IPS DF 6.9 (cell line): Measurements from ENCODE around the gene GATA6.
A peak's percentile ranks its signal among the peaks of the same experiment; 100 is the strongest.

Experiments used
- DNase-seq: peaks from one replicate; pipeline ENCODE4 v3.0.0-alpha.2; 2013; ENCODE audit warnings: low read depth, low spot score
- H3K27ac ChIP-seq: one replicate; pipeline ENCODE4 v1.5.1; 2013; ENCODE audit warnings: low read length, control low read depth
- H3K27me3 ChIP-seq: 2 replicates; pipeline ENCODE4 v1.6.1; 2013; ENCODE audit warnings: mild to moderate bottlenecking, low read length; ENCODE audit not compliant: control insufficient read depth, insufficient read depth
- H3K36me3 ChIP-seq: 2 replicates; pipeline ENCODE4 v1.6.1; 2013; ENCODE audit warnings: low read length; ENCODE audit not compliant: control insufficient read depth, insufficient read depth
- H3K4me1 ChIP-seq: 2 replicates; pipeline ENCODE4 v1.6.1; 2013; ENCODE audit warnings: low read length; ENCODE audit not compliant: control insufficient read depth, insufficient read depth
- H3K4me3 ChIP-seq: 2 replicates; pipeline ENCODE4 v1.5.1; 2013; ENCODE audit warnings: mild to moderate bottlenecking, low read length
- H3K9me3 ChIP-seq: 2 replicates; pipeline ENCODE4 v1.6.1; 2013; ENCODE audit warnings: low read length, inconsistent platforms; ENCODE audit not compliant: control insufficient read depth, insufficient read depth
- WGBS: extraction: QIAGEN DNeasy Blood & Tissue Kit; methylation state at CpG from one replicate; pipeline ENCODE4 v1.1.7; 2013; ENCODE audit warnings: mixed read lengths, missing lambda C conversion rate; ENCODE audit not compliant: insufficient read length, insufficient coverage; 5-methylcytosine and 5-hydroxymethylcytosine counted together

Gene GATA6

DNA sequence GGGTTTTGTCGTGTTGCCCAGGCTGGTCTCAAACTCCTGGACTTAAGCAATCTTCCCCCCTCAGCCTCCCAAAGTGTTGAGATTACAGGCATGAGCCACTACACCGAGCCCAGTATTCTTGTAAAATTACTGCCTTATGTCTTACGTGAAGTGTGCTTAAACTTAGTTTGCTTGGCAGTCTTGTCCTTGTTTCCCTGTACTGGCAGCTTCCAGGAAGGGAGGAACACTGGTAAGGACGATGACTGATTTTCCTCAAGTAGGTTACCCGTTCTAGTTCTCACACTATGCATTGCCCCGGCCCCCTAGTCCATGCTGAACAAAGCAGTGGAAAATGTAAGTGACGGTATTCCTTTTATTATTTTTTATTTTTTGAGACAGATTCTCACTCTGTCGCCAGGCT is 19.7 kb upstream of the GATA6 start:
- Histone ChIP-seq H3K4me3 (no peak overlapping the region), H3K36me3 (no peaks in the 10 kb centered on the region), H3K27me3 (no peaks in the 10 kb centered on the region), H3K27ac (no peak overlapping the region), H3K9me3 (no peaks in the 10 kb centered on the region; the same call in 1 of the 2 replicates), H3K4me1 (no peaks in the 10 kb centered on the region)
- DNase-seq: no peak
- no CpG with 5 or more reads among the region's 8 CpGs for WGBS

DNA sequence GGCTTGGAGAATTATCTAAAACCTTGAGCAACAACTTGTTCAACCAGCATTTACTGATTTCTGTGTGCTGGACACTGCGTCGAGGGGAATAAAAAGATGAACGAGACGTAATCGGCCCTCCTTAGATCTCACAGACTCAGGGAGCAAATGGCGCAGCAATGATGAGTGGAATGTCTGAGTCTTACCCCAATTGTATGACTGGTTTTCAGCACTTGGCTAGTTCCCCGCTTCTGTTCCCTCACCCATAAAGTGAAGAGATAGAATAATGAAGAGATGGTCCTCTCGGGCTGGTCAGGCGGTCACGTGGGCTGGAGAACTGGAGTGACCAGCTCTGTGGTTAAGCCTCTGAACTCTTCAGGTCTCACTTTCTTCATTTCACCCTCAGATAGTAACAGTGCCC is 17.3 kb upstream of the GATA6 start:
- no peak for DNase-seq
- Histone ChIP-seq H3K27me3 (no peaks in the 10 kb centered on the region), H3K36me3 (no peaks in the 10 kb centered on the region)

DNA sequence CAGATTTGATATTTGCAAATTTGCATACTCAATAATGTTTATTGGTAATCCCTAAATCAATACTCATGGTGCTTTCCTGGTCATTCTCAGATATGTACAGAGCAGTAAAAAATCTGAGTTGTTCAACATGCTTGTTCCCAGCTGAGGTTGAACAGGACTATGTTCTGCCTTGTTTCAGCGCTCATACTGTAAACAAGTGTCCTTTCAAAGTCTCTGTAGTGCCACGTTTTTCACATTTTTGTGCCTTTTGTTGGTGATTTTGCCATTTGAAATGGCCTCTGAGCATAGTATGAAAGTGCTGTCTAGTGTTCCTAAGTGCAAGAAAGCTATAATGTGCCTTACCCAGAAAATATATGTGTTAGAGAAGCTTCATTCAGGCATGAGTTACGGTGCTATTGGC is 16.0 kb upstream of the GATA6 start:
- Histone ChIP-seq H3K4me3 (no peak overlapping the region), H3K9me3 (no peaks in the 10 kb centered on the region; the same call in 1 of the 2 replicates), H3K27ac (no peak overlapping the region), H3K36me3 (no peaks in the 10 kb centered on the region), H3K27me3 (no peaks in the 10 kb centered on the region), H3K4me1 (no peaks in the 10 kb centered on the region)
- DNase-seq: no peak
- no CpG with 5 or more reads among the region's 3 CpGs for WGBS

More for the DNA sequence above, 17.3 kb upstream of the GATA6 start:
- Histone ChIP-seq H3K9me3 (no peaks in the 10 kb centered on the region; the same call in 1 of the 2 replicates), H3K27ac (no peak overlapping the region), H3K4me3 (no peak overlapping the region), H3K4me1 (no peaks in the 10 kb centered on the region)
- WGBS: no CpG with 5 or more reads among the region's 10 CpGs

DNA sequence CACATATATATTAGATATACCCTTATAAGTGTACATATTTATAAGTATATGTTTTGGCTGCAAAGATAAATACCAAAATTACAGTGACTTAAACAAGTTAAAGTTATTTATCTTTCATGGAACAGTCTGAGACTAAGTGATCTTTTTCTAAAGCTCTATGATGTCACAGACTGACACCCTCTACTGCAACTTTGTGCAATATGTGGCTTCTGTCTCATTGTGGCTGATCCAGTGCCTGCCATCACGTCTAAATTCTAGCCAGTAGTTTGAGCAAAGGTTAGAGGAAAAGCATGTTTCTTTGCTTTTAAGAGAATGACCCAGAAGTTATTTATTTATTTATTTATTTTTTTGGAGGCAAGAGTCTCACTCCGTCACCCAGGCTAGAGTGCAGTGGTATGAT is 13.8 kb upstream of the GATA6 start:
- Histone ChIP-seq H3K27ac (no peak overlapping the region), H3K4me1 (no peaks in the 10 kb centered on the region), H3K27me3 (no peaks in the 10 kb centered on the region), H3K9me3 (no peaks in the 10 kb centered on the region; the same call in 1 of the 2 replicates), H3K36me3 (no peaks in the 10 kb centered on the region), H3K4me3 (no peak overlapping the region)
- whole genome bisulfite sequencing: no CpG with 5 or more reads among the region's 2 CpGs
- no peak for DNase-seq

DNA sequence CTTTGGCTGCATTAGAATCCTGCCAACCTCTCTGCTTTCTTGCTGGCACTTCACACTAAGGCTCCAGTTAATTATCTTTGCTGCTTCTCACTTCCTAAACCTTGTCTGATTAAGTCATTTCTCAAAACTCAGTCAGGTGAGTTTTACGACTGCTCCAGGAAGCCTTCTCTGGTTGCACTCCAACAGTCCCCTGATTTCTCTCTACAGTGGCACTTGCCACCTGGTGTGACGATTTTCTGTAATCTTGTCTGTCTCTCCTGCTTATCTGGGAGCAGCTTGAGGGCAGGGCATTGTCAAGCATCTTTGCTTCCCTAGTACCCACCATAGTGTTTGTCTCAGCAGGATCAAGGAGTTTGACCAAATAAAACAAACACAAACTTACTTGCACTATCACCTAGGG is 10.4 kb upstream of the GATA6 start:
- Histone ChIP-seq H3K4me1 (no peaks in the 10 kb centered on the region), H3K4me3 (no peak overlapping the region), H3K36me3 (no peaks in the 10 kb centered on the region), H3K9me3 (no peaks in the 10 kb centered on the region; the same call in 1 of the 2 replicates), H3K27me3 (peaks cover 17% of the 10 kb centered on the region), H3K27ac (no peak overlapping the region)
- WGBS: no CpG with 5 or more reads among the region's 2 CpGs
- DNase-seq: no peak

DNA sequence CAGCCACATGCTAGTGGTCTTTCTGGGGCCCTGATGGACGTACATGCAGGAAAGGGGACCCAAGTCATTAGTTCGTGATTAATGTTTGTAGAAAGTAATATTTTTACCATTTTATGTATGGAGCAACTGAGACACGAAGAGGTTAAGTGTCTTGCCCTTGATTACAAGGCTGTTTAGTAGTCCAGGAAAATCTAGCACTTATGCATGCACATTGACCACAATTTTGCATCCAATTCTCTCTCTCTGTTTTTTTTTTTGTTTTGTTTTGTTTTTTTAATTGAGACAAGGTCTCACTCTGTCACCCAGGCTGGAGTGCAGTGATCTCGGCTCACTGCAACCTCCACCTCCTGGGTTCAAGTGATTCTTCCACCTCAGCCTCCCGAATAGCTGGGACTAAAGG is 8.3 kb upstream of the GATA6 start:
- DNase-seq: no peak
- Histone ChIP-seq H3K36me3 (no peaks in the 10 kb centered on the region), H3K27me3 (peaks cover 36% of the 10 kb centered on the region), H3K4me3 (no peak overlapping the region), H3K27ac (no peak overlapping the region), H3K9me3 (no peaks in the 10 kb centered on the region; the same call in 1 of the 2 replicates), H3K4me1 (no peaks in the 10 kb centered on the region; the same call in 1 of the 2 replicates)
- WGBS: no CpG with 5 or more reads among the region's 5 CpGs

DNA sequence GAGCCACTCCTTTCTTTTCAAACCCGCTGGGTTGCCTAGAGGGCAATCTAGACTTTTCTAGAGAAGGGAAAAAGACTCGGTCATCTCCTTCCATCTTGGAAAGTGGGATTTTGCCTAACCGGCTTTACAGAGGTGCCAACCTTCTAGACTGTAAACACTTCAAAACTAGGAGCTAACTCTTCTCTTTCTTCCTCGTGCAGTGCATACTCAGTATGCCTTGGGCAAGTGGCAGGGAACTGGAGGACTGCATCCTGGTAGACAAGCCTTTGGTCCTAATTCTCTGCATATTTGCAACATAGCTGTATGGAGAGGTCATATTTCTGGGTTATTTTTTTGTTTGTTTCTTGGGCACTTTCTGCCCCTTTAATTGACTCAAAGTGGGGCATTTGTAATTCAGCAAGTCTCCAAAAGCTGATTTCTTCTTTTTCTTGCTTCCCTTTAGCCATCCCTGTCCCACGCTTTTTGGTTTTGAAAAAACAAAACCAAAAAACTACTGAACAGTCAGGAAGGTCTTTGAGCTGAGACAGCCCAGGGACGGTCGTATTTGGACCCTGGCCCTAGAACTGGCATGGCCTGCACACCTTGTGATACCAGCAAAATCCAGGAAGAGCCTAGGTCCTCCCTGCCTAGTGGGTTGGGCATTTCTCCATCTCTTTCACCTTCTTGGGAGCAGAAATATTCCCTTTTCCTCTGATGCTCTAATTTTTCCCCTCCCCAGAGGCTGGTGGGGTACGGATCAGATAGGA is 5.8 kb upstream of the GATA6 start:
- H3K9me3 ChIP-seq: no peaks in the 10 kb centered on the region; the same call in 1 of the 2 replicates
- H3K27me3 ChIP-seq: peaks cover 61% of the 10 kb centered on the region
- no peak overlapping the region for H3K27ac ChIP-seq
- DNase-seq: no peak
- no peak overlapping the region for H3K4me3 ChIP-seq
- no peaks in the 10 kb centered on the region for H3K36me3 ChIP-seq
- WGBS: no CpG with 5 or more reads among the region's 8 CpGs
- peaks cover 4% of the 10 kb centered on the region for H3K4me1 ChIP-seq

DNA sequence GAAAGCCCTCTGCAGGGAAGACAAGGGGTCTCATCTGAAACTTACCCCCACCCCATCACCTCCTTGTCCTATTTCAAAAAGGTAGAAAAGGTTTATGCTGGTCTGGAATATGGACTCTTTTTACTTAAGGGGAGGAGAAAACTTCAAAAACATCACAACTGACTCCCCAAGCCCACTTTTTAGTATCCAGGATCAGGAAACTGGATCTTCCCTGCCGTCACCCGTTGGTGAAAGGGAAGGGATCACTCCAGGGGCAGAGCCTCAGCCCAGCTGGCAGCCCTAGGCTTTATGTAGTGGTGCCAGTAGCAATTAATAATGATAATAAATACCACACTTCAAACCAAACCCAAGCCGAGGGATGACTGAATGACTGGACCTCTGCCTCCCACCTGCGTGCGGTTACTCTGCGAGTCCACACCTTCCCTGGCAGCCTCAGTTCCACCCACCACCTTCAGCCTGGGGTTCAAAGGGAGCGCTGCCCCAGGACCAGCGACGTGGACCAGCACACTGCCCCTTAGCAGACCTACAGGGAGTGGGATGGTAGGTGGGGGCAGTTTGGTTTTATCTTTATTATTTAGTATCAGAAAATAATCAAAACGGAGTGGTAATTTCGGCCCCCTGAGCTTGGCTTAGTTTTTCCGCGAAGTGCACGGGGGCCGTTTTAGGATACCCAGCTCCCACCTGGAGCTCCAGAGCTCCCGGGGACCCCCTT is 4.9 kb upstream of the GATA6 start:
- no peak overlapping the region; the same call in 1 of the 2 replicates for H3K4me3 ChIP-seq
- H3K4me1 ChIP-seq: peaks cover 4% of the 10 kb centered on the region
- H3K36me3 ChIP-seq: no peaks in the 10 kb centered on the region
- H3K9me3 ChIP-seq: no peaks in the 10 kb centered on the region; the same call in 1 of the 2 replicates
- H3K27me3 ChIP-seq: peaks cover 61% of the 10 kb centered on the region
- H3K27ac ChIP-seq: no peak overlapping the region
- no peak for DNase-seq
- no CpG with 5 or more reads among the region's 16 CpGs for WGBS

DNA sequence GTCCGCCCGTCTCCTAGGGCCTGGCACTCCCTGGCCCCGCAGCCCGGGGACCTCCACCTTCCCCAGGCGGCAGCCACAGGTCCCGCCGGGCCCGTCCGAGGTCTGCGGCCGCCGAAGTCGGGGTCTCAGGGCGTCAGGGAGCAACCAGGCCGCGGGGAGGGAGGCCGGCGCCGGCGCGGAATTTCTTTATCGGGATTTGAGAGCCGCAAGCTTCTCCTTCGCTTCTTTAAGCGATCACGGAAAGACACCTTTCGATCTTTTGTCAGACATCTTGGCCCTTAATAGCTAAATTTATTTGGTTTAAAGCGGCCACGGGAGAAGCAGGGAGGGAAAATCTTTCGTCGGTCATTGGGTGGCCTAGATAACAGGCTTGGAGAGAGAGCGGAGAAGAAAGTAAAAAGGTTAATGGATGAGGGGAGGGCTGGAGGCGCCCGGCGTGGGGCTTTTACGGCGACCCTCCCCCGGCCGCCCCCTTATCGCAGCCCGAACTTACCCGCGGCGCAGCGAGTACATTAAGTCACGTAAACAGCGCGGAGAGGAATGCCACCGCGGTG is 4.3 kb upstream of the GATA6 start:
- no peaks in the 10 kb centered on the region; the same call in 1 of the 2 replicates for H3K9me3 ChIP-seq
- no peaks in the 10 kb centered on the region for H3K36me3 ChIP-seq
- H3K4me1 ChIP-seq: peaks cover 4% of the 10 kb centered on the region
- peak overlapping the region; percentile 25; the same call in 1 of the 2 replicates for H3K4me3 ChIP-seq
- DNase-seq: no peak
- WGBS: no CpG with 5 or more reads among the region's 50 CpGs
- H3K27ac ChIP-seq: no peak overlapping the region
- H3K27me3 ChIP-seq: peaks cover 67% of the 10 kb centered on the region

DNA sequence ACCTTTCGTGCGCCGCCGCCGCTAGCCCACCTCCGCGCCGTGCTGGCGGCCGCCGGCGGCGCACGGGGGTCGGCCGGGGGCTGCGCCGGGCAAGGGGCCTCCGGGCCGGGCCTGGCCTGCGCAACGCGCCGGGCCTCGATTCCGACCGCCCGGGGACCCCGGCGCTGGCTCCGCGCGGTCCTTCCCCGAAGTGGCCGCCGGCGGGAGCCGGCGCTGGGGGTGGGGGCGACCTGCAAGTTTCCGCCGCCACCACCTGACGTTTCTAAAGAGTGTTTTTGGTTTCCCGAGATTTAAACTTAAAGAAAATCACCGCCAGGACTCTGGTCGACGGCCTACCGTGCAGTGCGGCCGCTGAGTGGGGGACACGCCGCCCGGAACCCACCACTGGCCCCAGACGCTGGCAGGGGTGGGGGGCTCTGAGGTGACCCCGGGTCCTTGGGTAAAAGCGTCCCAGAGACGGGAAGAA is 3.8 kb upstream of the GATA6 start:
- Histone ChIP-seq H3K9me3 (no peaks in the 10 kb centered on the region; the same call in 1 of the 2 replicates), H3K4me3 (peak overlapping the region; percentile 25; the same call in 1 of the 2 replicates), H3K27ac (no peak overlapping the region), H3K4me1 (peaks cover 4% of the 10 kb centered on the region), H3K27me3 (peaks cover 71% of the 10 kb centered on the region), H3K36me3 (no peaks in the 10 kb centered on the region)
- WGBS: no CpG with 5 or more reads among the region's 57 CpGs
- DNase-seq: no peak
